ENCODE data around the gene KCNH2.

GRCh38 chr7:150979713-150980390, 1.7 kb upstream of the KCNH2 start:
- TF ChIP-seq POLR2A (IDR thresholded peaks at IDR 0.05; ENCODE audit: low read depth, low read length) (no peak), TAF1 (IDR thresholded peaks at IDR 0.05; ENCODE audit: borderline replicate concordance, low read depth, low read length) (no peak)

Measured in GM12892 (cell line).